ENCODE data around the gene EBLN2. TPM values are rescaled to one million over a fixed set of nuclear protein-coding genes. Genes with fewer than 3 reads are reported as not detected.

EBLN2 gene
- total RNA-seq (2014; rRNA removed; shearing (Covaris generic); ENCODE audit: low replicate concordance), result 0.71 and 5.6 TPM in 2 replicates

GRCh38 chr3:73061416-73061815, at the start of gene EBLN2:
TSS of gene EBLN2 (plus strand) at chr3:73061659. CDS start at chr3:73062082, 423 bp downstream.
- DNase-seq (ENCODE audit: low read depth), result no peak
- in situ Hi-C loops (cut with HindIII; ENCODE audit: low pct_unique_long_range_greater_than_20kb, low sequenced_read_pairs), result no loop called here

GRCh38 chr3:73018298-73018697, 43.2 kb upstream of the EBLN2 start:
- in situ Hi-C loops (cut with HindIII; ENCODE audit: low pct_unique_long_range_greater_than_20kb, low sequenced_read_pairs), result no loop called here

GRCh38 chr3:73018790-73019441, 42.5 kb upstream of the EBLN2 start:
- no peak for DNase-seq (ENCODE audit: low read depth)
- in situ Hi-C loops (cut with HindIII; ENCODE audit: low pct_unique_long_range_greater_than_20kb, low sequenced_read_pairs), result no loop called here

More at GRCh38 chr3:73018298-73018697, 43.2 kb upstream of the EBLN2 start:
- no peak for DNase-seq (ENCODE audit: low read depth)

GRCh38 chr3:73021301-73021835, 40.1 kb upstream of the EBLN2 start:
- DNase-seq (ENCODE audit: low read depth), result no peak
- in situ Hi-C loops (cut with HindIII; ENCODE audit: low pct_unique_long_range_greater_than_20kb, low sequenced_read_pairs), result no loop called here

- in situ Hi-C loops (cut with HindIII; ENCODE audit: low pct_unique_long_range_greater_than_20kb, low sequenced_read_pairs), result no loop called here
- no peak for DNase-seq (ENCODE audit: low read depth)
Observed at GRCh38 chr3:73024836-73025235, 36.6 kb upstream of the EBLN2 start.

GRCh38 chr3:73026111-73026759, 35.2 kb upstream of the EBLN2 start:
- DNase-seq (ENCODE audit: low read depth), result no peak
- in situ Hi-C loops (cut with HindIII; ENCODE audit: low pct_unique_long_range_greater_than_20kb, low sequenced_read_pairs), result no loop called here

- in situ Hi-C loops (cut with HindIII; ENCODE audit: low pct_unique_long_range_greater_than_20kb, low sequenced_read_pairs), result no loop called here
- DNase-seq (ENCODE audit: low read depth), result no peak
Observed at GRCh38 chr3:73026760-73027113, 34.7 kb upstream of the EBLN2 start.

- in situ Hi-C loops (cut with HindIII; ENCODE audit: low pct_unique_long_range_greater_than_20kb, low sequenced_read_pairs), result no loop called here
- DNase-seq (ENCODE audit: low read depth), result no peak
Observed at GRCh38 chr3:73028803-73029202, 32.7 kb upstream of the EBLN2 start.

- peak; percentile 64 for DNase-seq (ENCODE audit: low read depth)
- in situ Hi-C loops (cut with HindIII; ENCODE audit: low pct_unique_long_range_greater_than_20kb, low sequenced_read_pairs), result no loop called here
Observed at GRCh38 chr3:73029321-73029796, 32.1 kb upstream of the EBLN2 start.

- no peak for DNase-seq (ENCODE audit: low read depth)
- in situ Hi-C loops (cut with HindIII; ENCODE audit: low pct_unique_long_range_greater_than_20kb, low sequenced_read_pairs), result no loop called here
Observed at GRCh38 chr3:73030073-73030597, 31.3 kb upstream of the EBLN2 start.

GRCh38 chr3:73031573-73032103, 29.8 kb upstream of the EBLN2 start:
- no peak for DNase-seq (ENCODE audit: low read depth)
- in situ Hi-C loops (cut with HindIII; ENCODE audit: low pct_unique_long_range_greater_than_20kb, low sequenced_read_pairs), result no loop called here

GRCh38 chr3:73036694-73037591, 24.5 kb upstream of the EBLN2 start:
- in situ Hi-C loops (cut with HindIII; ENCODE audit: low pct_unique_long_range_greater_than_20kb, low sequenced_read_pairs), result no loop called here
- peak; percentile 21 for DNase-seq (ENCODE audit: low read depth)

- in situ Hi-C loops (cut with HindIII; ENCODE audit: low pct_unique_long_range_greater_than_20kb, low sequenced_read_pairs), result no loop called here
- DNase-seq (ENCODE audit: low read depth), result no peak
Observed at GRCh38 chr3:73041537-73041936, 19.9 kb upstream of the EBLN2 start.

GRCh38 chr3:73043414-73043813, 18.0 kb upstream of the EBLN2 start:
- DNase-seq (ENCODE audit: low read depth), result no peak
- in situ Hi-C loops (cut with HindIII; ENCODE audit: low pct_unique_long_range_greater_than_20kb, low sequenced_read_pairs), result no loop called here

GRCh38 chr3:73045391-73045790, 16.1 kb upstream of the EBLN2 start:
- in situ Hi-C loops (cut with HindIII; ENCODE audit: low pct_unique_long_range_greater_than_20kb, low sequenced_read_pairs), result no loop called here
- DNase-seq (ENCODE audit: low read depth), result no peak

- no peak for DNase-seq (ENCODE audit: low read depth)
- in situ Hi-C loops (cut with HindIII; ENCODE audit: low pct_unique_long_range_greater_than_20kb, low sequenced_read_pairs), result no loop called here
Observed at GRCh38 chr3:73046195-73046594, 15.3 kb upstream of the EBLN2 start.

- in situ Hi-C loops (cut with HindIII; ENCODE audit: low pct_unique_long_range_greater_than_20kb, low sequenced_read_pairs), result no loop called here
- no peak for DNase-seq (ENCODE audit: low read depth)
Observed at GRCh38 chr3:73049319-73049718, 12.1 kb upstream of the EBLN2 start.

- in situ Hi-C loops (cut with HindIII; ENCODE audit: low pct_unique_long_range_greater_than_20kb, low sequenced_read_pairs), result no loop called here
- DNase-seq (ENCODE audit: low read depth), result no peak
Observed at GRCh38 chr3:73052857-73053256, 8.6 kb upstream of the EBLN2 start.

All from Caki2 (cell line).